ENCODE data around the gene RTEL1.
A peak's percentile ranks its signal among the peaks of the same experiment; 100 is the strongest.

RTEL1 gene

DNA sequence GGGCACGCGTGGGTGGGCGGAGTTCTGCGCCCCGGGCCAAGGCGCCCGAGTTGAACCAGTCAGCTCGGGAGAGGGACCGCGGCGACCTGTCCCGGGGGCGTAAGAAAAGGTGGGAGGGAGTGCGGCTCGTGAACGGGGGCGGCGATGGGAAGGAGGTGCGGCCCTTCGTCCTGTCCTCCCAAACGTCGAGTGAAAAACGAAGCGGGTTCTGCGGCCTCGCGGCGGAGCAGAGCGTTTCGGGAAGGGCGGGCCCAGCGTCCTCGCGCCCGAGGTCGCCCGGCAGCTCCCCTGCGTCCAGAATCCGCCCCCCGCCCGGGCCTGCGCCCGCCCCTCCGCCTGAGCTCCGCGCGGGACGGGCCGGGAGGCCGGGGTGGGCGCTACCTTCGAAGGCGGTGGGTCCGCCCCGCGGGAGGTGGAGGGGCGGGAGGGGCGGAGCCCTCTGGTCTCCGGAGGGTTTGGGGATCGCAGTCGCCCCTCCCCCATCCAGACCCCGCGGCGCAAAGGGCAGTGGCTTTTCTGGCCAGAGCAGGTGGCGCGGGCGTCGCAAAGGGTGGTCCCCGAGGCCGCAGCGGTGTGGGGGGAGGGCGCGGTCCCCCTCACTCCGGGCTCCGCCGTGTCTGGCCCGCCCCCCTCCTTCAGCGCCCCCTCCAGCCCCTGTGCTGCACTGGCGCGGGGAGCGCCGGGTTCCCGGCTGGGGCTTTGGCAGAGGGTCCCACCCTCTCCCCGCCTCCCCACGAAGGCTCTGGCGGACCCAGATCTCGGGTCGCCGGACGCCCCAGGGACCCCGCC lies 5.7 kb upstream of the RTEL1 start:
- TF ChIP-seq CTCF (IDR thresholded peaks at IDR 0.05; ENCODE audit: low read length, missing control alignments) = no peak
- peak overlapping the region; percentile 57 for H3K4me3 ChIP-seq (replicated peaks; ENCODE audit: low read depth, low read length)
- DNase-seq (ENCODE audit: low read depth) = peak; percentile 32

- DNase-seq (ENCODE audit: low read depth) = peak; percentile 92
- peak within 1 kb of the TSS; percentile 57 for H3K4me3 ChIP-seq (replicated peaks; ENCODE audit: low read depth, low read length)
- TF ChIP-seq CTCF (IDR thresholded peaks at IDR 0.05; ENCODE audit: low read length, missing control alignments) = no peak
These were observed 4.8 kb upstream of the RTEL1 start, which contains the start of gene STMN3 for GRCh38 chr20:63653041-63653973. Gene STMN3, minus strand, starts transcription at chr20:63653424. Its CDS starts 79 bp downstream, at chr20:63653345.

DNA sequence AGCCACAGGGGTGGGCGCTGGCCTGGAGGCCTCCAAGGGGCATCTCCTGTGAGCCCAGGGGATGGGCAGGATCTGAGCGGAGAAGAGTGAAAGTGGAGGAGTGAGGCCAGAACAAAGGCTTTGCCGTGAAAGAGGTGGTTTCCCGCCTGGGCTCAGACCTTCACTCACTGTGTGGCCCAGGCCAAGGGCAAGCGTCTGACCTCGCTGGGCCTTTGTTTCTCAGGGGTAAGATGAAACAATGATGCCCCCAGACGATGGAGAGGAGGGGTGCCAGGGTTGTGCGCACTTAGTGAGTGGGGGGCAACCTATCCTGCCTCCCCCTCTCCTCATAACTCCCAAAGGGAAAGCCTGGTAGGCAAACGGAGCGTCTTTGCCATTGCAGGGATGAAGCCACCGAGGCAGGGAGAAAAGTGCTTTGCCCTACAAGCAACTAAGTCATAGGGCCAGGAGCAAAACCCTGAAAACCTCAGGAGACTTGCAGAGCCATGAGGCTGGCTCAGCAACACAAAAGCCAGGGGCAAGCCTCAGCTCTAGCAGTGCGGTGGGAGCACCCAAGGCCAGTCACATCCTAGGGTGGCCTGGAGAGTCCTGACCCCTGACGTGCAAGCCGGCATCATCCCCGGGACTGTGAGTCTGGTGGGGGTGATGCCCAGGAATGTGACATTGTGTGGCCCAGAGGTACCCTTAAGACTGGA lies 4.0 kb upstream of the RTEL1 start:
- no peak for DNase-seq (ENCODE audit: low read depth)
- TF ChIP-seq CTCF (IDR thresholded peaks at IDR 0.05; ENCODE audit: low read length, missing control alignments) = no peak
- H3K4me3 ChIP-seq (replicated peaks; ENCODE audit: low read depth, low read length) = peak overlapping the region; percentile 44

DNA sequence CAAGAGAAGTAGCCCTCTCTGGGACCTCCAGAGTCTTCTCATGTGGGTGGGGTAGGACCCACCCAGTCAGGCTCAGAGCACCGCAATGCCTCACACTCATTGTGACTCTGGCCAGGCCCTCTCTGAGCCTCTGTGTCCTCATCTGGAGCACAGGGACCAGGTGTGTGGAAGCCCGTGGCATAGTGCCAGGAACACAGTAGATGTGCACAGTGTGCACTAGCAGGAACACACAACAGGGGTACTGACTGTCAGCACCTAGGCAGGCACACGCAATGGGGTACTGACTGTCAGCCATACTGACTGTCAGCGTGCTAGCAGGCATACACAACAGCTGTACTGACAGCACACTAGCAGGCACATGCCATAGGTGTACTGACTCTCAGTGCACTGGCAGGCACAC lies 2.9 kb upstream of the RTEL1 start:
- DNase-seq (ENCODE audit: low read depth) = no peak
- no peak overlapping the region for H3K4me3 ChIP-seq (replicated peaks; ENCODE audit: low read depth, low read length)
- no peak for TF ChIP-seq CTCF (IDR thresholded peaks at IDR 0.05; ENCODE audit: low read length, missing control alignments)

DNA sequence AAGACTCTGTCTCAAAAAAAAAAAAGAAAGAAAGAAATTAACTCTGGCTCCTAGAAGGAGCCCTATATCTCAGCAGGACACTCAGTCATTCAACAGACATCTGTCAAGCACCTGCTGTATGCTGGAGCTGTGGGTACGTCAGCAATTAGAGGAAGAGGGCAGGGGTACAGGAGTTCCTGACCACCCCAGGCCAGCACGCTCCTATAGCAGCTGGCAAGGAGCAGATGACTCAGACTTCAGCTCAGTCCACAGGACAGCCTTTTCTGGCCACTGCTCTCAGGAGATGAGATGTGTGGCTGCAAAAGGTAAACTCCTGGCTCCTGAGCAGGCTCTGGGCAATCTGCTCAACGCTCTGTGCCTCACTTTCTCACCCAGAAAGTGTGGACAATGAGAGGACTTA lies 1.7 kb upstream of the RTEL1 start:
- DNase-seq (ENCODE audit: low read depth) = no peak
- no peak for TF ChIP-seq CTCF (IDR thresholded peaks at IDR 0.05; ENCODE audit: low read length, missing control alignments)
- H3K4me3 ChIP-seq (replicated peaks; ENCODE audit: low read depth, low read length) = no peak overlapping the region

DNA sequence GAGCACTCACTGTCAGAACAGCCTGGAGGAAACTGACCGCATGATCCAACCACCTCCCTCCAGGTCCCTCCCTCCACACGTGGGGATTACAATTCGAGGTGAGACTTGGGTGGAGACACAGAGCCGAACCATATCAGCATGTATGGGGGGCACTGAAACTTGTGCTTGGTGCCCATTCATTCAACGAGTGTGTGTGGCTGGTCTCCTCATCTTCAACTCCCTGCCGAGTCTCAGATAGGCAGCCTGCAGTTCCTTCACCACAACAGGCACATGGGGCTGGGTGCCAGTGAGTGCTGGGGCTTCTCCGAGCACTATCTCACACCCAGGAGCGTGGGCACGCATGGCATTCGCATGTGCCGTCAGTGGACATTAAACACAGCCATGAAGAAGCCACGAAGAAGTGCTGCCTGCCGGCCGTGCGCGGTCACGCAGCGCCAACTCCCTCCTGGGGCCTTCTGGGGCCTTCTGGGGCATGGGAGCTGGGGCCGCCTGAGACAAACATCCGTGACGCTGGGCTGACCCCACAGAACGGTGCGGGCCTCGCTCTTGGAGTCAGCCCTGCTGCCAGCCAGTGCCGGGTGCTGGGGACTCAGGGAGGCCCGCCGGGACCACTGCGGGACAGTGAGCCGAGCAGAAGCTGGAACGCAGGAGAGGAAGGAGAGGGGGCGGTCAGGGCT lies 714 bp upstream of the RTEL1 start:
- TF ChIP-seq CTCF (IDR thresholded peaks at IDR 0.05; ENCODE audit: low read length, missing control alignments) = no peak
- no peak for DNase-seq (ENCODE audit: low read depth)
- peak overlapping the region; percentile 88 for H3K4me3 ChIP-seq (replicated peaks; ENCODE audit: low read depth, low read length)
